Fibroblast of lung (primary cell): Measurements from ENCODE around the gene APBB2. TPM values are rescaled to one million over a fixed set of nuclear protein-coding genes. Genes with fewer than 3 reads are reported as not detected.

Experiments
- DNase-seq, 2 donors: peaks; one replicate each; pipeline versions ENCODE4 v3.0.0 to v3.0.0-alpha.2; 2010; ENCODE audit warnings: low read depth in 2 of 2
- H2AFZ ChIP-seq: 2 replicates; pipeline ENCODE4 v1.5.1; 2012; ENCODE audit warnings: low read length, control low read depth, inconsistent platforms
- H3K27ac ChIP-seq: 2 replicates; pipeline ENCODE4 v1.5.1; 2011; ENCODE audit warnings: low read length, control low read depth; ENCODE audit not compliant: insufficient read depth
- H3K27me3 ChIP-seq: 2 replicates; pipeline ENCODE4 v1.5.1; 2011; ENCODE audit warnings: mild to moderate bottlenecking, low read length; ENCODE audit not compliant: control insufficient read depth, insufficient read depth
- H3K36me3 ChIP-seq: 2 replicates; pipeline ENCODE4 v1.5.1; 2011; ENCODE audit warnings: low read length; ENCODE audit not compliant: control insufficient read depth, insufficient read depth
- H3K4me1 ChIP-seq: 2 replicates; pipeline ENCODE4 v1.5.1; 2011; ENCODE audit warnings: low read length; ENCODE audit not compliant: control insufficient read depth, insufficient read depth; ENCODE audit errors: extremely low read depth
- H3K4me2 ChIP-seq: 2 replicates; pipeline ENCODE4 v1.5.1; 2011; ENCODE audit warnings: low read length, control low read depth; ENCODE audit not compliant: insufficient read depth; ENCODE audit errors: extremely low read depth
- H3K4me3 ChIP-seq, 4 experiments: fragments of 200-600 bp in 1 of 4; sonication (generic) in 1 of 4; replicated peaks in 1 of 4; 2 replicates each; pipeline ENCODE4 v1.5.1; 2011 to 2016; ENCODE audit warnings: low read length in 4 of 4, low read depth in 3 of 4, mild to moderate bottlenecking in 3 of 4, control low read depth in 2 of 4, inconsistent platforms in 1 of 4, mixed read lengths in 1 of 4; ENCODE audit not compliant: insufficient read depth in 1 of 4; ENCODE audit errors: control extremely low read depth in 1 of 4
- H3K79me2 ChIP-seq: 2 replicates; pipeline ENCODE4 v1.5.1; 2012; ENCODE audit warnings: mild to moderate bottlenecking, low read length, inconsistent platforms; ENCODE audit not compliant: control insufficient read depth, insufficient read depth
- H3K9ac ChIP-seq: 2 replicates; pipeline ENCODE4 v1.5.1; 2011; ENCODE audit warnings: mild to moderate bottlenecking, low read length, control low read depth; ENCODE audit not compliant: insufficient read depth
- H3K9me3 ChIP-seq: 2 replicates; pipeline ENCODE4 v1.5.1; 2012; ENCODE audit warnings: low read depth, low read length; ENCODE audit not compliant: control insufficient read depth, insufficient read depth
- H4K20me1 ChIP-seq: 2 replicates; pipeline ENCODE4 v1.5.1; 2011; ENCODE audit warnings: low read length; ENCODE audit not compliant: control insufficient read depth, insufficient read depth; ENCODE audit errors: extremely low read depth
- CTCF ChIP-seq, 2 donors: IDR thresholded peaks in 1 of 2; conservative IDR thresholded peaks in 1 of 2; 1 replicate in 1 of 2; 2 replicates in 1 of 2; pipeline ENCODE4 v1.5.1; 2011 to 2012; ENCODE audit warnings: low read length in 2 of 2, control low read depth in 1 of 2, inconsistent platforms in 1 of 2, low read depth in 1 of 2, mild to moderate bottlenecking in 1 of 2
- EZH2 ChIP-seq: IDR thresholded peaks from 2 replicates; pipeline ENCODE4 v1.5.1; 2012; ENCODE audit warnings: low read length, control low read depth, mild to moderate bottlenecking; ENCODE audit errors: missing control alignments
- polyA plus RNA-seq, 2 donors: library from polyadenylated mRNA; depleted of rRNA in 1 of 2; stranded (reverse) in 1 of 2; unstranded in 1 of 2; fragments of >200 nt; gene quantifications; 2 replicates each; pipeline ENCODE4 v1.2.1, GENCODE V29; 2011 to 2012; ENCODE audit warnings: missing spikeins in 1 of 2
- total RNA-seq: library from RNA; depleted of rRNA; stranded (reverse); fragments of >200 nt; gene quantifications from 2 replicates; pipeline ENCODE4 v1.2.1, GENCODE V29; 2014

APBB2 gene
- total and polyA plus RNA-seq, 2 donors (not counting 1 experiment from before 2014, with no cell fraction given) = 25.1 to 29.8 TPM

- peak; percentile 47 to 65 for DNase-seq
- no peak overlapping the region for H2AFZ ChIP-seq
- no peak overlapping the region for H3K4me3 ChIP-seq
- no peaks in the 10 kb centered on the region for H3K9me3 ChIP-seq
- H3K79me2 ChIP-seq = no peaks in the 10 kb centered on the region
- H3K9ac ChIP-seq = no peak overlapping the region
- no peaks in the 10 kb centered on the region for H3K27me3 ChIP-seq
- H3K4me2 ChIP-seq = no peak overlapping the region
- no peak overlapping the region for H3K27ac ChIP-seq
- H3K36me3 ChIP-seq = no peaks in the 10 kb centered on the region
- no peaks in the 10 kb centered on the region for H3K4me1 ChIP-seq
- H4K20me1 ChIP-seq = no peaks in the 10 kb centered on the region
- no peak for TF ChIP-seq EZH2
- TF ChIP-seq CTCF (conservative IDR thresholded peaks at IDR 0.05 in 1 of 2, IDR thresholded peaks at IDR 0.05 in 1 of 2; ENCODE audit: low read depth in 1 of 2, low read length in 2 of 2) = no peak
These were observed 189.5 kb downstream of the APBB2 start for GRCh38 chr4:41024556-41025491.

- H4K20me1 ChIP-seq = no peaks in the 10 kb centered on the region
- no peak overlapping the region for H3K27ac ChIP-seq
- H3K27me3 ChIP-seq = no peaks in the 10 kb centered on the region
- no peak for TF ChIP-seq EZH2
- TF ChIP-seq CTCF (conservative IDR thresholded peaks at IDR 0.05 in 1 of 2, IDR thresholded peaks at IDR 0.05 in 1 of 2; ENCODE audit: low read depth in 1 of 2, low read length in 2 of 2) = no peak
- H3K4me2 ChIP-seq = no peak overlapping the region
- H3K36me3 ChIP-seq = no peaks in the 10 kb centered on the region
- no peaks in the 10 kb centered on the region for H3K9me3 ChIP-seq
- H2AFZ ChIP-seq = no peak overlapping the region
- no peaks in the 10 kb centered on the region for H3K4me1 ChIP-seq
- no peaks in the 10 kb centered on the region for H3K79me2 ChIP-seq
- peak in 1 of 2 donors; percentile 56 for DNase-seq
- H3K4me3 ChIP-seq = no peak overlapping the region
- H3K9ac ChIP-seq = no peak overlapping the region
These were observed 192.2 kb downstream of the APBB2 start for GRCh38 chr4:41022116-41022515.

- DNase-seq = no peak
- Histone ChIP-seq H3K9me3 (no peaks in the 10 kb centered on the region), H2AFZ (no peak overlapping the region), H3K9ac (no peak overlapping the region), H4K20me1 (no peaks in the 10 kb centered on the region), H3K36me3 (no peaks in the 10 kb centered on the region), H3K4me2 (no peak overlapping the region), H3K27ac (no peak overlapping the region), H3K79me2 (no peaks in the 10 kb centered on the region), H3K4me1 (peaks cover 4% of the 10 kb centered on the region), H3K4me3 (no peak overlapping the region), H3K27me3 (no peaks in the 10 kb centered on the region)
- TF ChIP-seq EZH2 (no peak), CTCF (conservative IDR thresholded peaks at IDR 0.05 in 1 of 2, IDR thresholded peaks at IDR 0.05 in 1 of 2; ENCODE audit: low read depth in 1 of 2, low read length in 2 of 2) (no peak)
These were observed 199.2 kb downstream of the APBB2 start for GRCh38 chr4:41015016-41015675.
